WTC11 (cell line): ENCODE data around the gene DNAH17. TPM values are rescaled to one million over a fixed set of nuclear protein-coding genes. Genes with fewer than 3 reads are reported as not detected.

Experiments
- ATAC-seq: fragments of 200-7000 bp; cut with Tn5 transposase; 2 replicates; pipeline ENCODE4 v1.10.0; 2021; ENCODE audit warnings: mild to moderate bottlenecking, moderate library complexity
- CTCF ChIA-PET: fragments of 300-600 bp; sonication (Branson Sonifier 250); formaldehyde crosslinking; loops from one replicate; lab custom pipeline; 2021; ENCODE audit warnings: antibody characterized with exemption; lab: Charles Lee
- POLR2A ChIA-PET: fragments of 350-600 bp; sonication (Branson Sonifier 250); formaldehyde crosslinking; loops from one replicate; lab custom pipeline; 2021; ENCODE audit warnings: antibody characterized with exemption; lab: Charles Lee
- DNase-seq: peaks from one replicate; pipeline ENCODE4 v3.0.0; 2021; ENCODE audit warnings: low spot score
- H3K27ac Mint-ChIP-seq: 2 replicates; pipeline ENCODE4 v1.8.0; 2021; ENCODE audit warnings: mixed read lengths
- H3K27me3 Mint-ChIP-seq: 2 replicates; pipeline ENCODE4 v1.8.0; 2021; ENCODE audit warnings: low read depth, mild to moderate bottlenecking, moderate library complexity, mixed read lengths
- H3K36me3 Mint-ChIP-seq: 2 replicates; pipeline ENCODE4 v1.8.0; 2021; ENCODE audit warnings: mixed read lengths
- H3K4me1 Mint-ChIP-seq: 2 replicates; pipeline ENCODE4 v1.8.0; 2022; ENCODE audit warnings: mixed read lengths
- H3K4me3 Mint-ChIP-seq: 2 replicates; pipeline ENCODE4 v1.8.0; 2021; ENCODE audit warnings: mild to moderate bottlenecking, moderate library complexity, mixed read lengths
- H3K9me3 Mint-ChIP-seq: 2 replicates; pipeline ENCODE4 v1.8.0; 2021; ENCODE audit warnings: mixed read lengths
- ARID4B ChIP-seq: sonication (generic); formaldehyde crosslinking; IDR thresholded peaks from 2 replicates; pipeline ENCODE4 v1.8.0; 2023; ENCODE audit warnings: missing genetic modification reagents, mild to moderate bottlenecking, borderline replicate concordance
- ATF6 ChIP-seq: sonication (generic); formaldehyde crosslinking; IDR thresholded peaks from 2 replicates; pipeline ENCODE4 v1.8.1; 2023; ENCODE audit warnings: mild to moderate bottlenecking, missing genetic modification reagents
- CTCF ChIP-seq: fragments of 200-600 bp; IDR thresholded peaks from 2 replicates; pipeline ENCODE4 v1.8.0; 2022; ENCODE audit warnings: antibody characterized with exemption
- ESRRA ChIP-seq: sonication (generic); formaldehyde crosslinking; IDR thresholded peaks from 2 replicates; pipeline ENCODE4 v1.8.1; 2022; ENCODE audit warnings: mild to moderate bottlenecking, missing genetic modification reagents, borderline replicate concordance
- FOXK1 ChIP-seq: sonication (generic); formaldehyde crosslinking; IDR thresholded peaks from 2 replicates; pipeline ENCODE4 v1.8.0; 2022; ENCODE audit warnings: mild to moderate bottlenecking, moderate library complexity, missing genetic modification reagents
- PRRX2 ChIP-seq: fragments of 250-450 bp; sonication (Bioruptor Pico); IDR thresholded peaks from 2 replicates; pipeline ENCODE4 v1.8.0; 2021; ENCODE audit warnings: mild to moderate bottlenecking
- ZBTB21 ChIP-seq: sonication (generic); formaldehyde crosslinking; IDR thresholded peaks from 2 replicates; pipeline ENCODE4 v1.8.1; 2023; ENCODE audit warnings: mild to moderate bottlenecking, missing genetic modification reagents, borderline replicate concordance
- ZNF121 ChIP-seq: sonication (generic); formaldehyde crosslinking; IDR thresholded peaks from 2 replicates; pipeline ENCODE4 v1.8.0; 2023; ENCODE audit warnings: missing genetic modification reagents
- ZNF317 ChIP-seq: sonication (generic); formaldehyde crosslinking; IDR thresholded peaks from 2 replicates; pipeline ENCODE4 v1.8.1; 2023; ENCODE audit warnings: low read depth, mild to moderate bottlenecking, moderate library complexity, missing genetic modification reagents, borderline replicate concordance
- total RNA-seq: library from RNA; stranded (reverse); gene quantifications from 3 replicates; pipeline ENCODE4 v1.2.3, GENCODE V29; 2021

Gene DNAH17
- total RNA-seq, 1 experiment from 2014 or later: 0.87 TPM

- H3K36me3 Mint-ChIP-seq: peaks cover 24% of the 10 kb centered on the region
- peak overlapping the region; percentile 83 for H3K27ac Mint-ChIP-seq
- ATAC-seq: no peak
- ChIA-PET CTCF (interaction anchor here (0.6 to 5.1 kb wide), 10 partner anchors 10 to 140 kb away, joined by 3 to 25 read pairs (median 6); no protein-coding TSS in a partner anchor), POLR2A (no interaction called here)
- no peaks in the 10 kb centered on the region for H3K9me3 Mint-ChIP-seq
- no peak for DNase-seq
- peaks cover 39% of the 10 kb centered on the region for H3K4me1 Mint-ChIP-seq
- no peaks in the 10 kb centered on the region for H3K27me3 Mint-ChIP-seq
- H3K4me3 Mint-ChIP-seq: no peak overlapping the region
- TF ChIP-seq ZBTB21 (CRISPR knock-in tag) (no peak), ARID4B (CRISPR knock-in tag) (no peak), ZNF317 (CRISPR knock-in tag) (no peak), ATF6 (CRISPR knock-in tag) (no peak), PRRX2 (CRISPR knock-in tag) (no peak)
Measured at GRCh38 chr17:78391051-78391431, 186.2 kb downstream of the DNAH17 start.

GRCh38 chr17:78390241-78391050 is 186.8 kb downstream of the DNAH17 start:
- H3K4me1 Mint-ChIP-seq: peaks cover 44% of the 10 kb centered on the region
- CTCF ChIA-PET: interaction anchor here (0.7 to 5.1 kb wide), 11 partner anchors 11 to 139 kb away, joined by 3 to 25 read pairs (median 6); no protein-coding TSS in a partner anchor
- TF ChIP-seq CTCF (0 out of 2 replicates have a peak, but pooled peaks have one; percentile 14), FOXK1 (CRISPR knock-in tag) (no peak), ZNF121 (CRISPR knock-in tag) (0 out of 2 replicates have a peak, but pooled peaks have one; percentile 43)
- ATAC-seq (peak; percentile 59), DNase-seq (no peak)
- no peaks in the 10 kb centered on the region for H3K27me3 Mint-ChIP-seq
- no peak overlapping the region for H3K4me3 Mint-ChIP-seq
- H3K9me3 Mint-ChIP-seq: no peaks in the 10 kb centered on the region
- H3K27ac Mint-ChIP-seq: peak overlapping the region; percentile 89
- H3K36me3 Mint-ChIP-seq: peaks cover 20% of the 10 kb centered on the region
- POLR2A ChIA-PET: interaction anchor here (1.6 kb wide), 1 partner anchor 29 kb away, joined by 9 read pairs; no protein-coding TSS in a partner anchor

- Mint-ChIP-seq H3K4me1 (peaks cover 63% of the 10 kb centered on the region), H3K36me3 (peaks cover 6% of the 10 kb centered on the region), H3K27ac (peak overlapping the region; percentile 94), H3K9me3 (no peaks in the 10 kb centered on the region), H3K4me3 (no peak overlapping the region), H3K27me3 (no peaks in the 10 kb centered on the region)
- POLR2A ChIA-PET: no interaction called here
- CTCF ChIA-PET: interaction anchor here (1.5 to 5.1 kb wide), 2 partner anchors 25 to 34 kb away, joined by 5 to 24 read pairs; no protein-coding TSS in a partner anchor
- no peak for TF ChIP-seq ESRRA (CRISPR knock-in tag)
- no peak for TF ChIP-seq PRRX2 (CRISPR knock-in tag)
- ATAC-seq (no peak), DNase-seq (no peak)
Measured at GRCh38 chr17:78387977-78388941, 188.9 kb downstream of the DNAH17 start.
